GM12875 (cell line): ENCODE results near the gene PCYT2.

ENCODE experiments used
- H3K4me3 ChIP-seq: one replicate; pipeline ENCODE4 v1.5.1; 2011; ENCODE audit warnings: low read depth, low read length, control low read depth
- TF ChIP-seq, protein P1 (sequence below): IDR thresholded peaks from 2 replicates; pipeline ENCODE4 v1.5.1; 2011; ENCODE audit warnings: low read depth, mild to moderate bottlenecking, control low read depth, inconsistent platforms, low read length, moderate library complexity, borderline replicate concordance; ENCODE audit not compliant: insufficient read depth

The PCYT2 gene

DNA sequence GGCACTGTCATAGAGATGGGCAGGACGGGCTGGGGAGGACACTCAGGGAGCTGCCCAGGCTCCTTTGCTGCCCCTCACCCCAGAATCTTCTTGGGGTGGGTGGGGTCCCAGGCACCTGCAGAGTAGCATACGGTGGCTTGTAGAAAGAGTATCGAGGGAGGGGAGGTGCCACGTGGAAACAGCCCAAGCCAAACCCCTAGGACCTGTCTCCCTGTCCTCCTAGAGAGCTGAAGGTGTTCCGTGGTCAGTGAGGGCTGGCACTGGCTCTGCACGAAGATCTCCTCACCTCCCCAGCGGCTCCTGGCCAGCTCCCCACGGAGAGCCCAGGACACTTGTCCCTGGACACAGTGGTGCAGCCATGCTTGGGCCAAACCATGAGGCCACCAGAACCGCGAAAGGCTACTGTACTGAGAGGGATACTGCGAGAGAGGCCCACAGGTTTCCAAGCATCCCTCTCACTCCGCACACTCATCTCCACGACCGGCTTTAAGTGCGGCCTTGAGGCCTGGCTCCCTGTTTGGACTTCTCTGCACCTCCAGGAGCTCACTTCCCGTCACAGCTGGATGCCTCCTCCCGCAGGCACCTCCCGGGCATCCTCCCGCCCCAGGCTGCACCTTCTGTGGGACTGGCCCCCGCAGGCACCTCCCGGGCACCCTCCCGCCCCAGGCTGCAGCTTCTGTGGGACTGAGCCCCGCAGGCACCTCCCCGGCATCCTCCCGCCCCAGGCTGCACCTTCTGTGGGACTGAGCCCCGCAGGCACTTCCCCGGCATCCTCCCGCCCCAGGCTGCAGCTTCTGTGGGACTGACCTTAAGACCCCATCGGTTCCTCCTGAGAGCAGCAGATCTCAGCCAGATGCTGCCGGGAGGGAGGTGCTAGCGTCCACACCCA is 18.3 kb upstream of the PCYT2 start:
- no peak overlapping the region for H3K4me3 ChIP-seq
- TF ChIP-seq, protein P1, sequence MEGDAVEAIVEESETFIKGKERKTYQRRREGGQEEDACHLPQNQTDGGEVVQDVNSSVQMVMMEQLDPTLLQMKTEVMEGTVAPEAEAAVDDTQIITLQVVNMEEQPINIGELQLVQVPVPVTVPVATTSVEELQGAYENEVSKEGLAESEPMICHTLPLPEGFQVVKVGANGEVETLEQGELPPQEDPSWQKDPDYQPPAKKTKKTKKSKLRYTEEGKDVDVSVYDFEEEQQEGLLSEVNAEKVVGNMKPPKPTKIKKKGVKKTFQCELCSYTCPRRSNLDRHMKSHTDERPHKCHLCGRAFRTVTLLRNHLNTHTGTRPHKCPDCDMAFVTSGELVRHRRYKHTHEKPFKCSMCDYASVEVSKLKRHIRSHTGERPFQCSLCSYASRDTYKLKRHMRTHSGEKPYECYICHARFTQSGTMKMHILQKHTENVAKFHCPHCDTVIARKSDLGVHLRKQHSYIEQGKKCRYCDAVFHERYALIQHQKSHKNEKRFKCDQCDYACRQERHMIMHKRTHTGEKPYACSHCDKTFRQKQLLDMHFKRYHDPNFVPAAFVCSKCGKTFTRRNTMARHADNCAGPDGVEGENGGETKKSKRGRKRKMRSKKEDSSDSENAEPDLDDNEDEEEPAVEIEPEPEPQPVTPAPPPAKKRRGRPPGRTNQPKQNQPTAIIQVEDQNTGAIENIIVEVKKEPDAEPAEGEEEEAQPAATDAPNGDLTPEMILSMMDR = no peak

DNA sequence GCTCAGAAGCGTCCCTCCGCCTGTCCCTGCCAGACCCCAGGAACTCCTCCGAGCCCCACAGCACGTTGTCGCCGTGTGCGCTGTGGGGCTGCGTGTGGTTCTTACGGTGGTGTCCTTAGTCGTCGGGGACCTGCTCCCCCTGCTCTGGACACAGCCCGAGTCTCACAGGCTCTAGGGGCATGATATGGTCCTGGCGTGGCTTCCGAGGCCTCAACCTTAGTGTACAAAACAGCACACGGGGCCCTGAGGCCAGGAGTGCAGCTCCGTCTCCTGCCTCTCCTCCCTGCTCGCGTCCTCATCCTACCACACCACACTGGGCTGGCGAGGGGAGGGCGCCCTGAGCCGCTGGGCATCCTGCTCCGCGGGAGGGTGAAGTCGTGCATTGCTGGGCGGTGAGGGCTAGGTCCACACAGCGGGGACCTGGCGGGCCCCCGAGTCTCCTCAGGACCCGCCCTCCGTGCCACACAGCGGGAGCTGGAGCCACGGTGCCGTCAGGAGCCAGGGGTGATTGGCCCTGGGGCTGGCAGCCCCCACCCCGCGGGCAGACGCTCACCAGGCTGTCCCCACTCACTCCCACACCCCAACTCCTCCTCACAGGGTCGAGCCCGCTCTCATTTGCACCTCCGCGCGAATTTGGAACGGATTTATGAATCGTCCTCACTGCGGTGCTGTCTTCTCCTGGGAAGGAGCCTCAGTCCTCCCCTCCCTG is 17.5 kb upstream of the PCYT2 start:
- TF ChIP-seq, protein P1 = no peak
- H3K4me3 ChIP-seq = peak overlapping the region; percentile 84

DNA sequence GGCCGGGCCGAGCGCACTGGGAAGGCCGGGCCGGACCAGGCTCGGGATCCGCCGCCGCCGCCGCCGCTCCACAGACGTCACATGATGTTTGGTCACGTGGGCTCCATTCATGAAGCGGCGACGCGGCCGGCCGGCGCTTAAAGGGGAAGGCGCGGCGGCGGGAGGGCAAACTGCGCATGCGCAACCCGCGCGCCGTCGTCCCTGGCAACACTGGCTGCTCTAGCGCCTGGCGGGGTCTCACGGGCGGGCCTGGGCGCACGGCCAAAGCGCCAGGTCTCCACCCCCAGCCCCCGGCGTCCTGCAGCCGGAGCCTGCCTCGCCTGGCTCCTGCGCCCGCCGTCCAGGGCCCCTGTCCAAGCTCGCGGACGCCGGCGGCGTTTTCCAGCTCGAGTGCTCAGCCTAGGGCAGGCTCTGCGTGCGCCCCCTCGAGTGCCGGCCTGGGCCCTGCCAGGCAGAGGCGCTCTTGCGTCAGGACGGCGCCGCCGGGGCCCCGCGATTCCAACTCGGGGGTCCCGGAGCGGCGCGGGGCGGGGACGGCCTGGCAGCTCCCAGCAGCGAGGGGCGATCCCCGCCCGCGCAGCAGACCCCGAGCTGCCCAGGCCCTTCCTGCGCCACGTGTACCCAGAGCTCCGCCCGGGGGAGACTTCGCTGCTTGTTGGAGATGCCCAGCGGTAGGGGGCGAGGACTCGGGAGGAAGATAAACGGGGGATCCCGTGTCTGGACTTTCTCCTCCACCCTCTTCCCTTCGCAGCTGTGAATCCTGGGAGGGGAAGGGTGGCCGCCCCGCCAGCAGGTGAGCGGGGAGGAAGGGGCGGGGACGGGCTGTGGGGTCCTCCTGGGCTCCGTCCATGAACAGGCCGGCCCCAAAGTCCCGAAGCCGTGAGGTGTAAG is 16.7 kb upstream of the PCYT2 start, which contains the start of gene MAFG:
TSS of gene MAFG (minus strand) at position 83 of the 891 bp plus-strand sequence. CDS start 4,550 bp downstream, outside the sequence.
- peak within 1 kb of the TSS; percentile 84 for H3K4me3 ChIP-seq
- TF ChIP-seq, protein P1 = peak; percentile 50

DNA sequence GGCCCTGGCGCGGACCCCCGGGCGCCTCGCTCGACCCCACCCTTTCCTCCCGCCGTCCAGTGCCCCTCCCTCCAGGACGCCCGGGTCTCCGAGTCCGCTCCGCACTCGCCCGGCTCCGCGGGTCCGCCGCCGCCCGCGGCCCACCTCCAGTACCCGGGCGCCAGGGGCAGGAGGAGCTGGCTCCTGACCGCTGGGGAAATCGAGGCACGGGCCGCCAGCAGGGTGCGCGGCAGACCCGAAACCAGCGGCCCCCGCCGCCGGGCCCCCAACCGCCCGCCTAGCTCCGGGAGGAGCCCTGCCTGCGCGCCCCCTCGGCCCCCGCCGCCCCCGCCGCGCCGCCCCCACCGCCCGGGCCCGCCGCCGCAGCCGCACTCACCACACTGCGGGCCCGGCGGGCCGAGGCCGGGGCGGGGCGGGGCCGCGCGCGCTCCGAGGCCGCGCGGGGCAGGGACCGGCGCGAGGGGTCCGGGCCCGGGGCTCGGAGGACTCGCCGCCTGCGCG is 16.0 kb upstream of the PCYT2 start:
- TF ChIP-seq, protein P1 = no peak
- peak overlapping the region; percentile 84 for H3K4me3 ChIP-seq

DNA sequence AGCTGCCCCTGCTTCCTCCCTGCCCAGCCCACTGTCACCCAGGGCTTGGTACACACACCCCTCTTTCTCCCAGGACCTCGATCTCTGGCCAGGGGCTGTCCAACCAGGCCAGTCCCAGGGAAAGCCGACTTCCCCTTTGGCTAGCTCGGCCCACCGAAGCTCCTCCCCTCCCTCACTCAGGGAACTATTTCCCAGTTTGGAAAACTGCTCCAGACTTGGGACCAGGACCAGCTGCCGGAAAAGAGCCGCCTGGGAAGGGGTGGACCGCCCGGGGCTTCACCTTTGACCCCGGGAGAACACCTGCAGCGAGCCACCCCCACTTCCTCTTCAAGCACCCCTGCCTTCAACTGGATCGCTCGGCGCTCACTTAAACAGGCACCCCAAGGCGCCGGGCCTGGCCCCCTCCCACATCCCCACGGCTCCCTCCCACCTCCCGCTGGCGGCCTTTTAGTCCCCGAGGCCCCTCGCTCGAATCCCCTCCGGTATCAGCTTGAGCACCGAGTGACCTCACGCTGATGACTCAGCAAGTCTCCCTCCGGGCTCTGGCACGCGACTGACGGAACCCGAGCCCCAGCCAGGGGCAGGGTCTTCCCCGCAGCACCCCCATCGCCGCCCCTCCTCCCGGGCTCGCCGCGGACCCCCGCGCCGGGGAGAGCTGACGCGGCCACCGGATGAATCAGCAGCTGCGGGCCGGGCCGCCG is 15.4 kb upstream of the PCYT2 start:
- TF ChIP-seq, protein P1 = no peak
- peak overlapping the region; percentile 84 for H3K4me3 ChIP-seq

DNA sequence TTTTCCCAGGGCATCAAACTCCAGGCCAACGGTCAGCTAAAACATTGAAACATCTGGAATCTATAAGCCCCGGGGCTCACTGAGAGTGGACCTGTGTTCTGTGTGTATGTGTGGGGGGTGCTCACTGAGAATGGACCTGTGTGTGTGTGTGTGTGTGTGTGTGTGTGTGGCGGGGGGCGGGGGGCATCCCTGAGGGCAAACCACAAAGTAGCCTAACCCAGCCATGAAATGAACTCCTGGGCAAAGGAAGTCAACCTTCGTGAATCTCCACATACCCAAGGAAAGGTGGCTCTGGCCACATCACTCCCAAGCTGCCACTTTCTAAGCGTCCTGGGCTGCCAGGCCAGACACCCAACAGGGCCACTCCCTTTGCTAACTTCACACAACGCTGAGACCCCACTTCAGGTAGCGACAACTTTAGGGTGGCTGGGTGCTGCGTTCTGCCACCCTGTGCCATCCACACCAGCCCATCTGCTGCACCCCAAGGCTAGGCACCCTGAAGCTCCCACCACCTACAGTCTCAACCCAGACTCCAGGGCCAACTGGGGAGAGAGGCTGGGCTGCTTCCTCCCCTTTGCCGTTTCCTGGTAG is 14.8 kb upstream of the PCYT2 start:
- TF ChIP-seq, protein P1 = no peak
- peak overlapping the region; percentile 84 for H3K4me3 ChIP-seq
